HFF-Myc (cell line): ENCODE results near the gene TMPRSS7.

Experiments
- DNase-seq: peaks from one replicate; pipeline ENCODE4 v3.0.0-alpha.2; 2011; ENCODE audit warnings: low read depth; ENCODE audit errors: extremely low read depth
- H3K4me3 ChIP-seq: replicated peaks from 2 replicates; pipeline ENCODE4 v1.5.1; 2011; ENCODE audit warnings: low read depth, mild to moderate bottlenecking, control low read depth, low read length
- CTCF ChIP-seq: IDR thresholded peaks from 2 replicates; pipeline ENCODE4 v1.5.1; 2012; ENCODE audit warnings: mild to moderate bottlenecking, low read depth, low read length, control low read depth; ENCODE audit errors: missing control alignments

The TMPRSS7 gene

DNA sequence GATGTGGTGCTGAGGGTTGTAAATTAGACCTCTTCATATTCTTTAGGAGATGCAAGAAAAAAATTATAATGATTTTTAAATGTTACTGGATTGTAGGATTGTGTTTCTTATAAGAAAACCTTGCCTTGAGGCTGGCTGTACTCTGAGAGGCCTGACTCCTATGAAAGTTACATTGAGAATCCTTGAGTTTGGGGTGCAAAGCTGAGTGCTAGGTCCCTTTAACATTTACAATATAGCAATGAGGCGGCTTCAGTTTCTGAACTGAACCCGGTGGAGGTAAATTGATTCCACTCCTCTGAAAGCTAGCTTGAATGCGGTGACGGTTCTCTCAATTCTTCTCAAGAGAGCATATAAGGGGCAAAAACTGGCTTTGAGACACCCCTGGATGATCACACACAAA, at the start of gene TMPRSS7:
TMPRSS7 (plus strand) TSS at position 301 of the 400 bp plus-strand sequence. CDS start 110 bp downstream, outside the sequence.
- TF ChIP-seq CTCF, result no peak
- DNase-seq, result no peak
- no peak within 1 kb of the TSS for H3K4me3 ChIP-seq

GRCh38 chr3:111986800-111987199, 47.7 kb upstream of the TMPRSS7 start:
- no peak for TF ChIP-seq CTCF
- no peak for DNase-seq
- no peak overlapping the region for H3K4me3 ChIP-seq

DNA sequence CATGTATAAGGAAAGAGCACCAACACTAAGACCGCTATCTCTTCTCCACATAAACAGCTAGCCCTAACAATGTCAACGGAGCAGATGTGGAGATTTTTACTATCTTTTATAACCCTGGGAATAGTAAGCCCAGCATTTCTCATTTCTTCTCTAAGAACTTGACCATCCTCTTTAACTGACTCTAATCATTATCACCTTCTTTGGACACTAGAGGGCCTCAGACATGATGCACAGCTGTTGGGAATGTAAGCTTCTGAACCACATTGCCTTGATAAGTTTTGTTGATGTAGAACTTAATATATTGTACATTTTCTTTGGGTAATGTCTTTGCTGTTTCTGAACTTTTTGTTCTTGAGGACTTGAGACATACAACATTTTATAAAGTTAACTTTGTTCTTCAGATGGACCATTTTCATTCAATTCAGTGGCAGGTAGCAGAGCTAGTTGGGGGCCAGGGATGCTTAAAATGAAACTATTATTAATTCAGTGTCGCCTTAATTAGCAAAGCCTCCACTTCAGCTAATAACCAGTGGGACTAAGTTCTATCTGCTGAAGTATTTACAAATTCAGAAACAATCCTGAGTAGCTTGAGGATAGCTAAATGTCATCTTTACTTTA, 45.4 kb upstream of the TMPRSS7 start:
- peak; percentile 47 for DNase-seq
- no peak overlapping the region for H3K4me3 ChIP-seq
- peak; percentile 69 for TF ChIP-seq CTCF

DNA sequence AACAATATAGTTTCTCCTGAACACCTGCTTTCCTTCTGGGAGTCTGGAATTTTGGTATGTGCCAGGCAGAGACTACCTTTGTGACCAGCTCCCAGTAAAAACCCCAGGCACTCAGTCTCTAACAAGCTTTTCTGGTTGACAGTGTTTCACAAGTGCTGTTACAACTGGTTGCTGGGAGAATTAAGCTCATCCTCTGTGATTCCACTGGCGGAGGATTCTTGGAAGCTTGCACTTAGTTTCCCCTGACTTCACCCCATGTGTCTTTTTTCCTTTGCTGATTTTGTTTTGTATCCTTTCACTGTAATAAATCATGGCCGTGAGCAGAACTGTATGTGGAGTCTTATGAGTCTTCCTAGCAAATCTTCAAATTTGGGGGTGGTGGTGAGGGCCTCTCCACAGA, 41.5 kb upstream of the TMPRSS7 start:
- DNase-seq, result no peak
- H3K4me3 ChIP-seq, result no peak overlapping the region
- TF ChIP-seq CTCF, result no peak

- peak within 1 kb of the TSS; percentile 40 for H3K4me3 ChIP-seq
- DNase-seq, result no peak
- TF ChIP-seq CTCF, result no peak
Measured at GRCh38 chr3:111998636-111999483, 35.7 kb upstream of the TMPRSS7 start, which contains the start of gene TAGLN3. TAGLN3 (plus strand) TSS chr3:111998922; CDS start chr3:111999423, 501 bp downstream.

DNA sequence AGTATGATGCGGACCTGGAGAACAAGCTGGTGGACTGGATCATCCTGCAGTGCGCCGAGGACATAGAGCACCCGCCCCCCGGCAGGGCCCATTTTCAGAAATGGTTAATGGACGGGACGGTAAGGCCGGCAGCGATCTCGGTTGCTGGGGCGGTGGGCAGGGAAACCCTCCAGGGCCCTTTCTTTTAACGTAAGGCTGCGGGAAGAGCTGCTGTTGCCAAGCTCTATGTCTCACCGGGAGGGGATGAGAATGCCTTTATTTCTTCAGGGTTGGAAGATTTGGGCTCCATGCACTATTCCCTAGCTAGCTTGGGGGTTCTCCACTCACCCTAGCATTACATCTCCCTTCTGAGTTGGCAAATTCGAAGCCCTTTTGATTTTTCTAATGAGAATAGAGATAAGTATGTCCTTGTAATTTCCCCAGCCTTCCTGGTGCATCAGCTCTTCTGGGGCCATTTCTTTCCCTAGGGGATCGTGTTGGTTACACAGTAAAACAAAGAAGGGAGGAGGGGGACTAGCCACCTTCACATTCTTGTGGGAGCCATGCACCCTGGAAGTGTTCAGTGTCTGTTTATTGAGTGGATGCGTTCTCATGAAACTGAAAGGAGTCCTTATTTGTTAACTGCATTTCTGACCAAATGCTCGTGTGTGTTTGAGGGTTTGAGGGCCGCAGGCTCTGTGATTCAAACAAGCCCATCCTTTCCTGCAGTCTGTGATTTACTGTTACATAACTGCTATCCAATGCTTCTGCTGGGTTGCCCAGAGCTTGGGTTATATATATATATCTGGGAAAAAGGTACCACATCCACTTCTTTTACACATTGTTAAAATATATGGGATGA, 34.8 kb upstream of the TMPRSS7 start:
- peak overlapping the region; percentile 40 for H3K4me3 ChIP-seq
- no peak for DNase-seq

More for the DNA sequence above, 34.8 kb upstream of the TMPRSS7 start:
- TF ChIP-seq CTCF, result no peak
